Chondrocyte (in vitro differentiated cells): ENCODE measurements around the gene HYAL2. TPM values are rescaled to one million over a fixed set of nuclear protein-coding genes. Genes with fewer than 3 reads are reported as not detected.

Experiments used
- DNase-seq: peaks from one replicate; pipeline ENCODE4 v3.0.0; 2021; ENCODE audit warnings: mixed read lengths, low spot score
- H3K27ac Mint-ChIP-seq: one replicate; pipeline ENCODE4 v1.8.0; 2021; ENCODE audit warnings: mild to moderate bottlenecking, moderate library complexity, mixed read lengths; ENCODE audit not compliant: unreplicated experiment
- H3K27me3 Mint-ChIP-seq: 2 replicates; pipeline ENCODE4 v1.8.0; 2021; ENCODE audit warnings: low read depth, mixed read lengths
- H3K36me3 Mint-ChIP-seq: 2 replicates; pipeline ENCODE4 v1.8.0; 2021; ENCODE audit warnings: low read depth, mixed read lengths
- H3K4me1 Mint-ChIP-seq: 2 replicates; pipeline ENCODE4 v1.8.0; 2021; ENCODE audit warnings: low read depth, mild to moderate bottlenecking, mixed read lengths
- H3K4me3 Mint-ChIP-seq: one replicate; pipeline ENCODE4 v1.8.0; 2021; ENCODE audit warnings: mild to moderate bottlenecking, moderate library complexity, mixed read lengths; ENCODE audit not compliant: unreplicated experiment
- H3K9me3 Mint-ChIP-seq: 2 replicates; pipeline ENCODE4 v1.8.0; 2021; ENCODE audit warnings: low read depth, mixed read lengths
- total RNA-seq: library from RNA; stranded (reverse); gene quantifications from 3 replicates; pipeline ENCODE4 v1.2.1, GENCODE V29; 2021
- TF ChIP-seq, protein P1 (sequence below): fragments of 200-600 bp; sonication (generic); IDR thresholded peaks from 2 replicates; pipeline ENCODE4 v1.5.0; 2021; ENCODE audit warnings: antibody characterized with exemption, mild to moderate bottlenecking, moderate library complexity

The HYAL2 gene
- total RNA-seq, 1 donor from 2014 or later: 31.3 TPM

DNA sequence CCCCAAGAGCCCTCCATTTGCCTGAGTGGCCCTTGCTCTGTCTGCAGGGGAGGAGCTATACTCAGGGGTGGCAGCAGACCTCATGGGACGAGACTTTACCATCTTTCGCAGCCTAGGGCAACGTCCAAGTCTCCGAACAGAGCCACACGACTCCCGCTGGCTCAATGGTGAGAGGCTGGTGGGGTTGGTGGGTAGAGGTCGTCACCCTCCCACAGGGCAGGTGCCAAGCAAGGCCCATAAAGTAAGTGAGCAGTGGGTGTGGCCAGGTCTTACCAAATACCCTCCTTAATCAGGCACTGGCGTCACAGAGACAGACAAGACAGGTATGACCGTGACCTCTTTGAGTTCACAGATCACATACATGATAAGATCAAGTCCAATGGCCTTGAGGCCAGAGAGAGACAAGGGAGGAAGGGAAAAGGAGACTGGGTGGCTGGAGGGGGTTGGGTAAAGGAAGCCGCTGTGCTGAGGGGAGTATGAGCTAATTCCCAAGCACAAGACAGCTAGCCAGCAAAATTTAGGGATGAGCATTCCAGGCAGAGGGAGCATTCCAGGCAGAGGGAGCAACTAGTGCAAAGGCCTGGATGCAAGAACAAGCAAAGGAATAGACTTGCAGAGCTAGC is 51.1 kb downstream of the HYAL2 start:
- no peak for DNase-seq
- H3K27ac Mint-ChIP-seq: no peak overlapping the region
- H3K4me3 Mint-ChIP-seq: no peak overlapping the region
- peaks cover 11% of the 10 kb centered on the region for H3K27me3 Mint-ChIP-seq
- H3K9me3 Mint-ChIP-seq: no peaks in the 10 kb centered on the region
- H3K36me3 Mint-ChIP-seq: no peaks in the 10 kb centered on the region
- TF ChIP-seq, protein P1, sequence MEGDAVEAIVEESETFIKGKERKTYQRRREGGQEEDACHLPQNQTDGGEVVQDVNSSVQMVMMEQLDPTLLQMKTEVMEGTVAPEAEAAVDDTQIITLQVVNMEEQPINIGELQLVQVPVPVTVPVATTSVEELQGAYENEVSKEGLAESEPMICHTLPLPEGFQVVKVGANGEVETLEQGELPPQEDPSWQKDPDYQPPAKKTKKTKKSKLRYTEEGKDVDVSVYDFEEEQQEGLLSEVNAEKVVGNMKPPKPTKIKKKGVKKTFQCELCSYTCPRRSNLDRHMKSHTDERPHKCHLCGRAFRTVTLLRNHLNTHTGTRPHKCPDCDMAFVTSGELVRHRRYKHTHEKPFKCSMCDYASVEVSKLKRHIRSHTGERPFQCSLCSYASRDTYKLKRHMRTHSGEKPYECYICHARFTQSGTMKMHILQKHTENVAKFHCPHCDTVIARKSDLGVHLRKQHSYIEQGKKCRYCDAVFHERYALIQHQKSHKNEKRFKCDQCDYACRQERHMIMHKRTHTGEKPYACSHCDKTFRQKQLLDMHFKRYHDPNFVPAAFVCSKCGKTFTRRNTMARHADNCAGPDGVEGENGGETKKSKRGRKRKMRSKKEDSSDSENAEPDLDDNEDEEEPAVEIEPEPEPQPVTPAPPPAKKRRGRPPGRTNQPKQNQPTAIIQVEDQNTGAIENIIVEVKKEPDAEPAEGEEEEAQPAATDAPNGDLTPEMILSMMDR: no peak
- H3K4me1 Mint-ChIP-seq: peaks cover 48% of the 10 kb centered on the region

DNA sequence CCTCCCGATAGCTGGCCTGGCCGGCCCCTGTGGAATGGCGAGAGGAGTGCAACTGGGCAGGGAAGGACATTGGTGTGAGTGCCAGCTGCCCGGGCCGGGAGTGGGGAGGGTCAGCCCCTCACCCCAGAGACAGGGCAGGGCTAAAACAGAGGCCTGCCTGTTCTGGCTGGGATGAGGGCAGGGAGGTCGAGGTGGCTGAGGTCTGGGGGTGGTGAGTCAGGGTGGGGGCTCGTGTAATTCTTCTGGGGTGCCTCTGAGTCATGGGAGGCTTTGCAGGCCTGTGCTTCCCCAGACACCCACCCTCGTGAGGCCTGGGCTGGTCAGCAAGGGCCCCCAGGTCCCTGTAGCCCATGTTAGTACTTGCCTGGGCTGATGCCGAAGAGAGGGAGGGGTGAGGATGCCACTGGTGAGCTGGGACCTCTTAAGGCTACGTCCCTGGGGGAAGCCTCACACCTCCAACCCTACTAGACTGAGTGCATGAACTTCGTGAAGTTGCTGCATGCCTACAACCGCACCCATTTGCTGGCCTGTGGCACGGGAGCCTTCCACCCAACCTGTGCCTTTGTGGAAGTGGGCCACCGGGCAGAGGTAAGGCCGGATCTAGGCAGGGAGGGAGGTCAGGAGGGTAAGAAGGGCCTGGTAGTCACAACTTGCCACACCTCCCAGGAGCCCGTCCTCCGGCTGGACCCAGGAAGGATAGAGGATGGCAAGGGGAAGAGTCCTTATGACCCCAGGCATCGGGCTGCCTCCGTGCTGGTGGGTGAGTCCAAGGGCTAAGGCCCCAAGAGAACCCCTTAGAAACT is 51.9 kb downstream of the HYAL2 start:
- no peak overlapping the region for H3K4me3 Mint-ChIP-seq

DNA sequence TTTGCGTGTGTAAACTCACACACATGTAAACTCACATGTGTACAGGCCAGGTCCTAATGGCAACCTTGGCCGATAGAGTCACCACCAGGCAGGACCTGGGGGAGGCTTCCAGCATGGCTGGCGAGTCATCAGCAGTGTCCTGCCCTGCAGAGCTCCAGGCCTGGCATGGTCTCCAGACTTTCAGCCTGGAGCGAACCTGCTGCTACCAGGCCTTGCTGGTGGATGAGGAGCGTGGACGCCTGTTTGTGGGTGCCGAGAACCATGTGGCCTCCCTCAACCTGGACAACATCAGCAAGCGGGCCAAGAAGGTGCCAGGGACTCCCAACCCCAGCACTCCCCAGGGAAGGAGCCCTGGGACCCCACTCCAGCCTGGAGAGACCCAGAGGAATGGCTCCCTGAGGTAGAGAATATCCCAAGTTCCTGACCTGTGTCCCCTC is 52.5 kb downstream of the HYAL2 start:
- Mint-ChIP-seq H3K4me3 (no peak overlapping the region), H3K27ac (peak overlapping the region; percentile 63), H3K36me3 (no peaks in the 10 kb centered on the region), H3K27me3 (peaks cover 9% of the 10 kb centered on the region), H3K9me3 (no peaks in the 10 kb centered on the region), H3K4me1 (peaks cover 58% of the 10 kb centered on the region)
- DNase-seq: no peak
- TF ChIP-seq, protein P1: no peak

More for the DNA sequence above, 51.9 kb downstream of the HYAL2 start:
- Mint-ChIP-seq H3K36me3 (no peaks in the 10 kb centered on the region), H3K4me1 (peaks cover 55% of the 10 kb centered on the region), H3K27me3 (peaks cover 11% of the 10 kb centered on the region), H3K9me3 (no peaks in the 10 kb centered on the region), H3K27ac (no peak overlapping the region)
- TF ChIP-seq, protein P1: no peak
- no peak for DNase-seq

DNA sequence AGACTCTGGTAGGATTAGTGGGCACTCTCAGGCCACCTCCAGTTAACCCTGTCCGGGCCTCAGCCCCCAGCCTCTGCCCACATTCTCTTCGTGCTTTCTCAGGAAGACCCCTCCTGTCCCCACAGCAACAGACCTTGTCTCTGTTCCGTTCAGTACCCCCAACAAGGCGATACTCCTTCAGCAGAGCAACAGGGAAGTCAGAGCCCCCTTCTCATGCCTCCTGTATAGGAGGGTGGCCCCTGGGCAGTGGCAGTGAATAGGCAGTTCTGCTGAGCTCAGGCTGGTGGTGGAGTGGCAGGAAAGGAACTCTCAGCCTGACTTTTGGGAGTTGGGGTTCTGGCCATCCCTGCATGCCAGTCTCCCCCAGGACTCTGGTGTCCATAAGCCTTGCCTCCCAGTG is 53.1 kb downstream of the HYAL2 start:
- Mint-ChIP-seq H3K4me1 (peaks cover 63% of the 10 kb centered on the region), H3K27ac (peak overlapping the region; percentile 12), H3K9me3 (no peaks in the 10 kb centered on the region), H3K4me3 (no peak overlapping the region), H3K36me3 (no peaks in the 10 kb centered on the region), H3K27me3 (peaks cover 7% of the 10 kb centered on the region)
- TF ChIP-seq, protein P1: no peak
- no peak for DNase-seq

DNA sequence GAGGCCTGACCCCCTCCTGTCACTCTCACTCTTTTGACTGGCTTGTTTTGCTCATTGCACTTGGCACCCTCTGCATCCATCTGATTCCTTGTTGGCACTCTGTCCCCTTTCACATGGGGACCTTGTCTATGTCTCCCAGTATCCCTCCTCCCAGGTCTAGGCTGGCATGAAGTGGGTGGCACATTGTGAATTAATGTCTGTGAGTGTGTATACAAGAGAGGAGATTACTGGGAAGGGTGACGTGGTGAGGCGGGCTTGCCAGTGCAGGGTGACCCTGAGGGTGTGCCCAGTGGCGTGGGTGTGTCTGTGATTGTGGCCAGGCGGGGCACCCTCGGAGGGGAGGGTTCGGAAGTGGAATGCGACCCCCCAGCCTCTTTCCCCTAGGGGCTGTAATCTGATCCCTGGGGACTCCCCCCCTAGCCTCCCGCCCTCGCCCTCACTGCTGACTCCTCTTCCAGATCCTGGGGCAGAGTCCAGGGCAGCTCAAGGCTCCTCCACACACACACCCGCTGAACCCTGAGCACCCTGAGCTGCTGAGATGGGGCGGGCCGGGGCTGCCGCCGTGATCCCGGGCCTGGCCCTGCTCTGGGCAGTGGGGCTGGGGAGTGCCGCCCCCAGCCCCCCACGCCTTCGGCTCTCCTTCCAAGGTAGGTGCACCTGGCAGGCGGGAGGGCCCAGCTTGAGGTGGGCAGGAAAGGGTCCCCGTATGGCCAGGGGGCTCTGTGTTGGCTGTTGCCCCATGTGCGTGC is 53.7 kb downstream of the HYAL2 start, which contains the start of gene SEMA3B:
Gene SEMA3B (plus strand): TSS at position 445 of the 749 bp plus-strand sequence. CDS start 94 bp downstream, at position 539.
- peak within 1 kb of the TSS; percentile 70 for H3K4me3 Mint-ChIP-seq
- H3K9me3 Mint-ChIP-seq: no peaks in the 10 kb centered on the region
- TF ChIP-seq, protein P1: no peak
- H3K27ac Mint-ChIP-seq: peak within 1 kb of the TSS; percentile 63
- peaks cover 2% of the 10 kb centered on the region for H3K27me3 Mint-ChIP-seq
- H3K4me1 Mint-ChIP-seq: peaks cover 65% of the 10 kb centered on the region
- H3K36me3 Mint-ChIP-seq: no peaks in the 10 kb centered on the region
- no peak for DNase-seq
